NCI-H2196 (cell line): Measurements from ENCODE around the gene AMBRA1.

Source experiments
- DNase-seq: peaks from one replicate; lab custom pipeline; 2025; ENCODE audit not compliant: unreplicated experiment; lab: John Stamatoyannopoulos, UW

The AMBRA1 gene

DNA sequence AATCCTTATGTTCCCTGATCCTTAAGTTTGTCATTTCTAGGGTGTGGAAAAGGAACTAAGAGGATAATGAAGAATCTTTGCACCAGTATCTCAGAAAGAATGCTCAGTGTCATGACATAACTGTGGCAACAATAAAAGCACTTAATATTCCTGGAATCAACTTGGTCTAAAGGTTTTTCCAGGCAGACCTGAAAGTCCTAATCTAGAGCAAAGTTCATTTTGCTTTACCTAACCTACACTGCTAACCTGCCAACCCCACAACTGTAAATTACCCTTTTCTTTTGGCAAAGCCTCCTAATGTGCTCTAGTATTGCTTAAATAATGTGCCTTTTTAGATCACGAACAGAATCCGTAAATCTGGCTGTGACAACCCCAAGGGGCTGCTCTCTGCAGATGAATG is 82.5 kb downstream of the AMBRA1 start:
- DNase-seq: no peak

GRCh38 chr11:46508360-46508759 is 85.5 kb downstream of the AMBRA1 start:
- DNase-seq: no peak

GRCh38 chr11:46506483-46506791 is 87.4 kb downstream of the AMBRA1 start:
- DNase-seq: no peak

DNA sequence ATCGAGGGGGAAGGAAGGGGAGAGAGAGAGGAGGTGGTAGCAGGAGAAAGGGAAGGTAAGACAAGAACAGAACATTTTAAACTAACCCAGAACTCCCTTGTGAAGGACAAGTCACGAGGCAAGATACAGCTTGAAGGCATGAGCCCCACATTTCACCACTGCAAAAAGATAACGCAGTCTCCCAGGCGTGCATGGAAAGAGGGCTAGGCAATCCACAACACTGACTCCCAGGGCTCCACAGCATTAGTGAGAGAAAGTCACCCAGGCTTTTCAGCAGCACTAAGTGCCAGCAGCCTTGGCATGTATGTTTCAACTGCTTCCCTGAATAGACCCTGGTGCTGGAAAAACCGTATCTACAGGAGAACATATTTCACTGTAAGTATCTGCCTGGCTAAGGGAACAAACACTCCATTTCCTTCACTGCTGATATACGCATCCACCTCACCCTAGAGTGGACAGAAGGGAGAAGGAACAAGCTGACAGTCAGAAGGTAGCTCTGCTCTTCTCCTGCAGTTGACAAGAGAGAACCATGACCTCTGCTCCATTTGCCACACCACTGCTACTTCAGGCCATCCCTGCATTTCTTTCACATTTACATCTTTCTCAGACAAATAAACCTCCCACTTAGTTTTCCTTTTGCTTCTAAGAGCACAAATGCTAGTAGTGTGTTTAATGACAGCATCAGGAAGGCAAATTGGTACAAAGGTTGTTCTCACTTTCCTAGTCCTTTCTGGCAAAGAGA is 87.9 kb downstream of the AMBRA1 start:
- DNase-seq: no peak

- DNase-seq: no peak
Observed at GRCh38 chr11:46504817-46505613, 88.8 kb downstream of the AMBRA1 start.

GRCh38 chr11:46499821-46500220 is 94.0 kb downstream of the AMBRA1 start:
- DNase-seq: no peak

DNA sequence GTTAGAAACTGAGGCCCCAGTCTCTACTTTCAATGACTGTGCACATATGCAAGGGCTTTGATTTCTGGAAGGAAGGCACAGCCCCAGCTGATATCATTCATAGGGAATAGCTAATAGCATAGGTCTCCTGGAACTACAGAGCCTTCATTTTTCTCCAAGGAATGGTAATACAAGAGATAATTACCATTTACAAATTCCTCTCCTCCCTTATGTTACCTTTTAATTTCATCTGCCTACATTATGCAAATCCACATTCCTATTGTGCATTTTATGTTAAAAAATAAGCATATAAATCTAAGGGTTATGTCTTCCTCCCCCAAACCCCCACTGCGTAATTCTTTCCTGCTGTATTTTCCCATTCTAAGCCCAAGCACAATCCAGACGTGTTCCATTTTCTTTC is 94.9 kb downstream of the AMBRA1 start:
- DNase-seq: no peak

- DNase-seq: no peak
Observed at GRCh38 chr11:46498179-46498578, 95.6 kb downstream of the AMBRA1 start.

- no peak for DNase-seq
Observed at GRCh38 chr11:46497498-46497897, 96.3 kb downstream of the AMBRA1 start.

DNA sequence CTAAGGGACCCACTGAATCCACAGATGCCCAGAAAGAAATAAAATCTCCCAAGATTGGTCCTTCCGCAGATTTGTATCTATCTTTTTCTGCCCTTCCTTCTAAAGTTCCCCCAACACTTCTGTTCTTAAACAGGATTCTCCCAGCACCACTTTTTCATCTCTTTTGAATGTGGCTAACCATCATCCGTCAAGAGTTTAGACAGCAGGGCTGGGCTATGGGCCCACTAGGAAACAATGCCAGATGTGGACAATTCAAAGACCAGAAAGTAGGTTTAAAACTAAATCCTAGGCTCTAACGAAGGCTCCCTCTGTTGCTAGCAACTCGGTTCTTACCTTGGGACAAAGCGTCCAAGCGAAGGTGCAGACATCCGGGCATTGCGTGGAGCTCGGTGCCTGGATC is 100.0 kb downstream of the AMBRA1 start:
- no peak for DNase-seq

DNA sequence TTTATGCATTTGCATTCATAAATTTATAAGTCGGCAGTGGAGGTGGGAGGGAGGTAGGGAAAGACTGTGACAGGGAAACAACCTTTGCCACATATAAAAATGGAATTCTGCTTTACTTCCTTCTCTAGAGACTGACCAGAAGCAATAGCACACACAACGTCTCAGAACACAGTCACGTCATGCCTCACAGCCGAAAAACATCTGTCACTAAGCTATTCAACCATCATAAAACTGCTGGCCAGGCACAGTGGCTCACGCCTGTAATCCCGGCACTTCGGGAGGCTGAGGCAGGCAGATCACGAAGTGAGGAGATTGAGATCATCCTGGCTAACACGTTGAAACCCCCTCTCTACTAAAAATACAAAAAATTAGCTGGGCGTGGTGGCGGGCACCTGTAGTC is 101.3 kb downstream of the AMBRA1 start:
- DNase-seq: no peak

DNA sequence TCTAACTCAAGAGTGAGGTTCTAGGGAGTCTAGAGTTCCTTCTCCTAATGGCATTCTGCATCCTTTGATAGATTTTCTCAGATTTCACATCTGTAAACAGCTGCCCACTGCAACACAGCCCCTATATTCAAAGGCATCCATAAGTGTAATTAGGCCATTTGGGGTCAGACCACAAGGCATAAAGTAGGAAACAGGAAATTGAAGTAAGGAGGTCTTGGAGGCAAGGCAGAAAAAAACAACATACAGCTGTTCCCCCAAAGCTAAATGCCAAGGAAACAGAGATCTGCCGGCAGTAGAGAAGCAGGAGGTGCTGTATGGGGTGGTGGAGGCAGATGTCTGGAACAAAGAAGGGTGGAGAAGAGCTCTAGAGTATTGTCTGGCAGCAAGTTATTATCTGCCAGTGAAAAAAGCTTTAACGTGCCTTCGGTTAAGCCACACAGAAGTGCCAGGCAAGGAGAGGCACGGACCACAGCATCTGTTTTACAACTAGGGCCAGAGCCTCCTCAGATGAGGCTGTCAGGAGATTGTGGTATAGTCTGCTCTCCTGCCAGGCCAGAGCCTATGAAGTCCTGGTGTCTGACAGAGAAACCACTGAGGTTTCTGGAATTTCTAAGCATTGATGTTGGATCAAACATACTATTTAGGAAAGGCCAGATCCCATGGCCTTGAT is 102.0 kb downstream of the AMBRA1 start:
- DNase-seq: no peak

GRCh38 chr11:46490666-46491065 is 103.2 kb downstream of the AMBRA1 start:
- no peak for DNase-seq

- DNase-seq: peak; percentile 41
Observed at GRCh38 chr11:46489656-46490560, 103.9 kb downstream of the AMBRA1 start.

GRCh38 chr11:46485856-46486443 is 107.9 kb downstream of the AMBRA1 start:
- no peak for DNase-seq

- DNase-seq: no peak
Observed at GRCh38 chr11:46484101-46484500, 109.7 kb downstream of the AMBRA1 start.

GRCh38 chr11:46480909-46481308 is 112.9 kb downstream of the AMBRA1 start:
- no peak for DNase-seq

DNA sequence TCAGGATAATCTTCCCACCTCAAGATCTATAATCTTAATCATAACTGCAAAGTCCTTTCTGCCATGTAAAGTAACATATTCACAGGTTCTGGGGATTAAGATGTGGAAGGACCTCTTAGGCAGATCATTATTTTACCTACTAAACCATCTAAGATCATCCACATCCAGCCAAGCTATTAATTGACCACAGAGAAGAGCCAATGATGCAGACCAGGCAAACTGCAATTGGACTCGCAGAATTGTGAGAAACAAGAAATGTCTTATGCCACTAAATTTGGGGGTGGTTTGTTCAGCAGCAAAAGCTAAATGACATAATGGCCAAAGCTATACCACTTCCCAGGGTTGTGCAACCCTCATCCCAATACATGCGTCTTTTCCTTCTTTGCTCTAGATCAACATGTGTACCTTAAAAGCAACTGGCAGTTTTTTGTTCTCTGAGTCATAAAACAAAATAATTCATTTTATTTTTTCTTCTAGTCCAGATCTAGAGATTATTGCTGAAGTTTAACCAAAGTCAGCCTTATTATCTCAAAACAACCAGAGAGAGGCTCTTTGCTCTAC is 113.6 kb downstream of the AMBRA1 start:
- DNase-seq: no peak

- DNase-seq: no peak
Observed at GRCh38 chr11:46479601-46480000, 114.2 kb downstream of the AMBRA1 start.

- no peak for DNase-seq
Observed at GRCh38 chr11:46478196-46478595, 115.6 kb downstream of the AMBRA1 start.
